Measurements from ENCODE around the gene MYO5A. TPM values are rescaled to one million over a fixed set of nuclear protein-coding genes. Genes with fewer than 3 reads are reported as not detected.
A peak's percentile ranks its signal among the peaks of the same experiment; 100 is the strongest.

MYO5A gene
- total RNA-seq, 1 experiment from 2014 or later, result 17.6 TPM

DNA sequence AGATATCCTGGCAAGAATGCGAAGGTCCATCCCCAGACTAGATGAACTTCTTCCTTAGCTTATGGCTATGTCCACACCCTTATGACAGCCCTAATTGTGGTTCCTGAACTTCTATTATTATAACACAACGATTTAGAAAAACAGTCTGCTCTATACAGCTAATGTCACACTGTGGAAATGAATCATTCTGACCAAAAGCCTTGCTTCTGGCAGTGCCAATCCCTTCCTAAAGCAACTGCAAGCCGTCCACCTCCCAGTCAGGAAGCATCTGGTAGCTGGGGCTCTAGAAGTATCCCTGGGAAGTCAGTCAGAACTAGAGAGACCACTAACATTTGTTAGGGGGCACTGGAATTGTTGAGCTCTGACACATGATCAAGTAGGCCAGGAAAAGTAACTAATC is 45.0 kb downstream of the MYO5A start:
- no peaks in the 10 kb centered on the region for H3K27me3 ChIP-seq (ENCODE audit: insufficient read depth, low read length)
- ChIA-PET CTCF (no interaction called here), POLR2A (no interaction called here), RAD21 (ENCODE audit: low non-redundant PET in 1 of 2, low total read pairs in 2 of 2, uncharacterized antibody in 2 of 2, unreplicated experiment in 2 of 2) (no interaction called here)
- H3K4me1 ChIP-seq (ENCODE audit: control insufficient read depth in 1 of 2, insufficient read depth in 2 of 2, low read length in 2 of 2), result peaks cover 0 to 13% of the 10 kb centered on the region in 2 experiments; a peak in 1 of 4 replicates
- H3K79me2 ChIP-seq (ENCODE audit: insufficient read depth, low read length), result no peaks in the 10 kb centered on the region
- no peaks in the 10 kb centered on the region for H3K9me3 ChIP-seq (ENCODE audit: control insufficient read depth in 1 of 2, insufficient read depth in 1 of 2, low read depth in 1 of 2, low read length in 2 of 2)
- no peaks in the 10 kb centered on the region for H3K36me3 ChIP-seq (ENCODE audit: control insufficient read depth in 1 of 2, insufficient read depth in 2 of 2, low read length in 2 of 2)
- H3K9me2 ChIP-seq (ENCODE audit: insufficient read depth), result no peaks in the 10 kb centered on the region
- peaks cover 6% of the 10 kb centered on the region; the same call in 1 of the 2 replicates for H4K20me1 ChIP-seq (ENCODE audit: insufficient read depth)
- H3K4me3 ChIP-seq (replicated peaks in 1 of 2; ENCODE audit: low read depth in 1 of 2, low read length in 2 of 2), result no peak overlapping the region
- intact Hi-C loops (cut with micrococcal nuclease), result no loop called here
- no peak overlapping the region for H3K4me2 ChIP-seq (ENCODE audit: low read length)
- BruUV-seq (replicated peaks), result no TSS peak
- TF ChIP-seq ZFX (IDR thresholded peaks at IDR 0.05), result no peak
- TF ChIP-seq POLR2AphosphoS5 (IDR thresholded peaks at IDR 0.05; ENCODE audit: low read depth, low read length), result no peak
- no peak for TF ChIP-seq CEBPB (IDR thresholded peaks at IDR 0.05; ENCODE audit: low read depth)
- no peak for TF ChIP-seq ATF3 (IDR thresholded peaks at IDR 0.05)
- no peak for TF ChIP-seq MAX (IDR thresholded peaks at IDR 0.05)
- ATAC-seq, result no peak
- H3K9ac ChIP-seq (ENCODE audit: low read length), result no peak overlapping the region
- H2AFZ ChIP-seq (ENCODE audit: low read depth, low read length, poor library complexity, severe bottlenecking), result no peak overlapping the region
- DNase-seq (ENCODE audit: low read depth, low spot score), result no peak
- H3K27ac ChIP-seq (ENCODE audit: low read depth, low read length), result no peak overlapping the region

- Histone ChIP-seq H3K4me3 (replicated peaks in 1 of 2; ENCODE audit: low read depth in 1 of 2, low read length in 2 of 2) (no peak overlapping the region), H2AFZ (ENCODE audit: low read depth, low read length, poor library complexity, severe bottlenecking) (no peak overlapping the region), H3K27ac (ENCODE audit: low read depth, low read length) (no peak overlapping the region), H3K9me3 (ENCODE audit: control insufficient read depth in 1 of 2, insufficient read depth in 1 of 2, low read depth in 1 of 2, low read length in 2 of 2) (no peaks in the 10 kb centered on the region), H3K27me3 (ENCODE audit: insufficient read depth, low read length) (no peaks in the 10 kb centered on the region), H3K9me2 (ENCODE audit: insufficient read depth) (no peaks in the 10 kb centered on the region), H3K4me2 (ENCODE audit: low read length) (peak overlapping the region; percentile 34), H4K20me1 (ENCODE audit: insufficient read depth) (no peaks in the 10 kb centered on the region), H3K79me2 (ENCODE audit: insufficient read depth, low read length) (no peaks in the 10 kb centered on the region), H3K4me1 (ENCODE audit: control insufficient read depth in 1 of 2, insufficient read depth in 2 of 2, low read length in 2 of 2) (peaks cover 0 to 13% of the 10 kb centered on the region in 2 experiments; a peak in 1 of 4 replicates), H3K9ac (ENCODE audit: low read length) (no peak overlapping the region), H3K36me3 (ENCODE audit: control insufficient read depth in 1 of 2, insufficient read depth in 2 of 2, low read length in 2 of 2) (no peaks in the 10 kb centered on the region)
- intact Hi-C loops (cut with micrococcal nuclease), result no loop called here
- CTCF ChIA-PET, result no interaction called here
- peak; percentile 13 for DNase-seq (ENCODE audit: low read depth, low spot score)
- RAD21 ChIA-PET (ENCODE audit: low non-redundant PET in 1 of 2, low total read pairs in 2 of 2, uncharacterized antibody in 2 of 2, unreplicated experiment in 2 of 2), result no interaction called here
- peak; percentile 62 for ATAC-seq
- no TSS peak for BruUV-seq (replicated peaks)
- TF ChIP-seq MAX (IDR thresholded peaks at IDR 0.05) (no peak), TCF7L2 (IDR thresholded peaks at IDR 0.05; ENCODE audit: borderline replicate concordance, extremely low read depth, insufficient read depth, insufficient read length) (no peak), EZH2phosphoT487 (IDR thresholded peaks at IDR 0.05; ENCODE audit: borderline replicate concordance) (no peak), JUND (IDR thresholded peaks at IDR 0.05) (peak; percentile 26; the same call in 1 of the 2 replicates), CBX3 (IDR thresholded peaks at IDR 0.05; ENCODE audit: low read depth) (no peak), POLR2A (IDR thresholded peaks at IDR 0.05; ENCODE audit: borderline replicate concordance, extremely low read depth, insufficient read depth, insufficient read length) (no peak), SRF (IDR thresholded peaks at IDR 0.05; ENCODE audit: low read depth) (no peak), RAD21 (IDR thresholded peaks at IDR 0.05; ENCODE audit: low read depth) (no peak), FOSL1 (IDR thresholded peaks at IDR 0.05; ENCODE audit: low read depth) (no peak), SP1 (IDR thresholded peaks at IDR 0.05; ENCODE audit: low read depth) (peak; percentile 20; the same call in 1 of the 2 replicates)
- TF ChIP-seq, protein P1, sequence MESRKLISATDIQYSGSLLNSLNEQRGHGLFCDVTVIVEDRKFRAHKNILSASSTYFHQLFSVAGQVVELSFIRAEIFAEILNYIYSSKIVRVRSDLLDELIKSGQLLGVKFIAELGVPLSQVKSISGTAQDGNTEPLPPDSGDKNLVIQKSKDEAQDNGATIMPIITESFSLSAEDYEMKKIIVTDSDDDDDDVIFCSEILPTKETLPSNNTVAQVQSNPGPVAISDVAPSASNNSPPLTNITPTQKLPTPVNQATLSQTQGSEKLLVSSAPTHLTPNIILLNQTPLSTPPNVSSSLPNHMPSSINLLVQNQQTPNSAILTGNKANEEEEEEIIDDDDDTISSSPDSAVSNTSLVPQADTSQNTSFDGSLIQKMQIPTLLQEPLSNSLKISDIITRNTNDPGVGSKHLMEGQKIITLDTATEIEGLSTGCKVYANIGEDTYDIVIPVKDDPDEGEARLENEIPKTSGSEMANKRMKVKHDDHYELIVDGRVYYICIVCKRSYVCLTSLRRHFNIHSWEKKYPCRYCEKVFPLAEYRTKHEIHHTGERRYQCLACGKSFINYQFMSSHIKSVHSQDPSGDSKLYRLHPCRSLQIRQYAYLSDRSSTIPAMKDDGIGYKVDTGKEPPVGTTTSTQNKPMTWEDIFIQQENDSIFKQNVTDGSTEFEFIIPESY (IDR thresholded peaks at IDR 0.05; ENCODE audit: extremely low read depth, insufficient replicate concordance, low read length), result no peak
- POLR2A ChIA-PET, result no interaction called here
These were observed 46.8 kb downstream of the MYO5A start for GRCh38 chr15:52481915-52482314.

Data from HCT116 (cell line).